Endothelial cell of umbilical vein (primary cell): Measurements from ENCODE around the gene SH3RF3. TPM values are rescaled to one million over a fixed set of nuclear protein-coding genes. Genes with fewer than 3 reads are reported as not detected.

Experiments
- BruUV-seq: library from RNA; stranded (reverse); fragments of 400-500 nt; replicated peaks from 2 replicates; lab custom pipeline; 2021; lab: Mats Ljungman, UMichigan
- CTCF ChIA-PET: fragments of 300-600, 350-600 bp; sonication (Branson Sonifier 250); formaldehyde crosslinking; loops from one replicate; lab custom pipeline; 2021; ENCODE audit warnings: antibody characterized with exemption, inconsistent platforms; lab: Charles Lee
- POLR2A ChIA-PET: fragments of 300-600, 350-600 bp; sonication (Branson Sonifier 250); formaldehyde crosslinking; loops from one replicate; lab custom pipeline; 2021; ENCODE audit warnings: antibody characterized with exemption, inconsistent platforms; lab: Charles Lee
- DNase-seq: peaks from one replicate; pipeline ENCODE4 v3.0.0-alpha.2; 2011; ENCODE audit warnings: low read depth, low spot score
- FAIRE-seq: peaks from 2 replicates; lab custom pipeline; 2011; peaks lifted over from hg19 to GRCh38; lab: Jason Lieb, UNC
- H2AFZ ChIP-seq: 2 replicates; pipeline ENCODE4 v1.6.0; 2012; ENCODE audit warnings: low read depth, low read length, control low read depth, inconsistent platforms
- H3K27ac ChIP-seq: 2 replicates; pipeline ENCODE4 v1.5.1; 2011; ENCODE audit warnings: low read depth, mild to moderate bottlenecking, control low read depth, low read length, moderate library complexity; ENCODE audit not compliant: insufficient read depth
- H3K27me3 ChIP-seq, 2 experiments: 2 replicates each; pipeline versions ENCODE4 v1.6.0 to v1.6.1; 2011; ENCODE audit warnings: low read length in 2 of 2, mixed read lengths in 1 of 2; ENCODE audit not compliant: control insufficient read depth in 2 of 2, insufficient read depth in 2 of 2
- H3K36me3 ChIP-seq, 2 experiments: 2 replicates in 1 of 2; 3 replicates in 1 of 2; pipeline ENCODE4 v1.5.1; 2011; ENCODE audit warnings: low read length in 2 of 2, mild to moderate bottlenecking in 1 of 2, moderate library complexity in 1 of 2; ENCODE audit not compliant: control insufficient read depth in 2 of 2, insufficient read depth in 2 of 2; ENCODE audit errors: extremely low read depth in 1 of 2
- H3K4me1 ChIP-seq: 3 replicates; pipeline ENCODE4 v1.5.1; 2011; ENCODE audit warnings: mild to moderate bottlenecking, low read length; ENCODE audit not compliant: control insufficient read depth, insufficient read depth; ENCODE audit errors: extremely low read depth
- H3K4me2 ChIP-seq: 2 replicates; pipeline ENCODE4 v1.6.1; 2011; ENCODE audit warnings: low read length, control low read depth, mixed read lengths; ENCODE audit not compliant: insufficient read depth
- H3K4me3 ChIP-seq, 3 experiments: fragments of 200-600 bp in 1 of 3; sonication (generic), shearing (Covaris generic) in 1 of 3; replicated peaks in 1 of 3; 2 replicates each; pipeline ENCODE4 v1.5.1; 2011 to 2016; ENCODE audit warnings: control low read depth in 3 of 3, low read length in 3 of 3, mild to moderate bottlenecking in 2 of 3, inconsistent platforms in 1 of 3, low read depth in 1 of 3, moderate library complexity in 1 of 3; ENCODE audit not compliant: insufficient read depth in 1 of 3
- H3K79me2 ChIP-seq: 2 replicates; pipeline ENCODE4 v1.6.0; 2012; ENCODE audit warnings: low read length, inconsistent platforms; ENCODE audit not compliant: control insufficient read depth, insufficient read depth
- H3K9ac ChIP-seq: replicated peaks from 2 replicates; pipeline ENCODE3; 2011; ENCODE audit warnings: low read length, control low read depth; ENCODE audit not compliant: insufficient read depth; ENCODE audit errors: extremely low read depth
- H3K9me1 ChIP-seq: replicated peaks from 3 replicates; pipeline ENCODE4 v1.6.0; 2011; ENCODE audit warnings: mild to moderate bottlenecking, low read length; ENCODE audit not compliant: control insufficient read depth, insufficient read depth; ENCODE audit errors: extremely low read depth
- H3K9me3 ChIP-seq: replicated peaks from 2 replicates; pipeline ENCODE4 v1.5.1; 2012; ENCODE audit warnings: low read length, inconsistent platforms; ENCODE audit not compliant: control insufficient read depth, insufficient read depth
- H4K20me1 ChIP-seq: replicated peaks from 2 replicates; pipeline ENCODE3; 2011; ENCODE audit warnings: mild to moderate bottlenecking, low read length; ENCODE audit not compliant: control insufficient read depth, insufficient read depth; ENCODE audit errors: extremely low read depth
- CTCF ChIP-seq, 2 donors: IDR thresholded peaks; 1 replicate in 1 of 2; 2 replicates in 1 of 2; pipeline ENCODE4 v1.5.1; 2011; ENCODE audit warnings: low read length in 2 of 2, mild to moderate bottlenecking in 2 of 2, moderate library complexity in 2 of 2, control low read depth in 1 of 2, inconsistent platforms in 1 of 2, low read depth in 1 of 2; ENCODE audit not compliant: insufficient read depth in 1 of 2; ENCODE audit errors: extremely low read depth in 1 of 2
- EZH2 ChIP-seq: IDR thresholded peaks from 2 replicates; pipeline ENCODE4 v1.6.1; 2012; ENCODE audit warnings: borderline replicate concordance, low read depth, mild to moderate bottlenecking, moderate library complexity, low read length, inconsistent platforms; ENCODE audit not compliant: severe bottlenecking
- FOS ChIP-seq: IDR thresholded peaks from 2 replicates; pipeline ENCODE4 v1.6.1; 2011; ENCODE audit warnings: mild to moderate bottlenecking, low read length, moderate library complexity, borderline replicate concordance; ENCODE audit not compliant: insufficient read depth
- GATA2 ChIP-seq: IDR thresholded peaks from 2 replicates; pipeline ENCODE4 v1.7.0; 2011; ENCODE audit warnings: low read depth, mild to moderate bottlenecking, moderate library complexity, mixed read lengths, low read length; ENCODE audit not compliant: insufficient read length, insufficient read depth
- JUN ChIP-seq: IDR thresholded peaks from 2 replicates; pipeline ENCODE4 v1.6.1; 2011; ENCODE audit warnings: borderline replicate concordance, low read depth; ENCODE audit not compliant: insufficient read length, insufficient read depth
- MAX ChIP-seq: IDR thresholded peaks from 2 replicates; pipeline ENCODE4 v1.6.1; 2011; ENCODE audit not compliant: insufficient read depth, insufficient read length
- MYC ChIP-seq: IDR thresholded peaks from one replicate; pipeline ENCODE4 v1.6.1; 2011; ENCODE audit warnings: mild to moderate bottlenecking, low read depth, low read length
- POLR2A ChIP-seq: IDR thresholded peaks from 2 replicates; pipeline ENCODE4 v1.6.1; 2012; ENCODE audit warnings: low read depth, mild to moderate bottlenecking, control low read depth, low read length
- POLR2AphosphoS5 ChIP-seq: IDR thresholded peaks from 2 replicates; pipeline ENCODE4 v1.6.1; 2012; ENCODE audit warnings: low read depth, mild to moderate bottlenecking, control low read depth, low read length, moderate library complexity; ENCODE audit not compliant: insufficient read depth
- dilution Hi-C: fragments of 300-500 bp; cut with MboI; formaldehyde crosslinking; loops from one replicate; pipeline ENCODE4 v1.15.0; 2019; ENCODE audit warnings: low sequenced_read_pairs; ENCODE audit not compliant: extremely low pct_ligation_motif_present
- intact Hi-C: fragments of 100-400 bp; cut with micrococcal nuclease; formaldehyde crosslinking; loops from one replicate; pipeline ENCODE4 v1.10.0; 2022
- polyA plus RNA-seq, 4 experiments: library from polyadenylated mRNA; depleted of rRNA in 3 of 4; stranded (reverse) in 3 of 4; unstranded in 1 of 4; fragments of >200 nt; gene quantifications; 2 replicates each; pipeline versions ENCODE4 v1.2.1 to v1.2.3, GENCODE V29; 2011 to 2012; ENCODE audit warnings: missing spikeins in 1 of 4
- total RNA-seq: library from RNA; stranded (reverse); gene quantifications from 2 replicates; pipeline ENCODE4 v1.2.3, GENCODE V29; 2021

Gene SH3RF3
- total and polyA plus RNA-seq, 2 donors (not counting 3 experiments of a cell fraction or from before 2014, with no cell fraction given), result 3.8 to 14.7 TPM

GRCh38 chr2:109423556-109424359 is 294.8 kb downstream of the SH3RF3 start:
- FAIRE-seq (no peak), DNase-seq (no peak)
- no TSS peak for BruUV-seq
- dilution Hi-C loops, result no loop called here
- intact Hi-C loops, result loop anchor here (5.0 kb wide), 1 partner anchor 89 kb away; no protein-coding TSS in a partner anchor
- Histone ChIP-seq H3K27me3 (no peaks in the 10 kb centered on the region), H3K9ac (no peak overlapping the region), H3K36me3 (no peaks in the 10 kb centered on the region), H4K20me1 (no peaks in the 10 kb centered on the region), H2AFZ (no peak overlapping the region), H3K79me2 (no peaks in the 10 kb centered on the region), H3K4me2 (no peak overlapping the region), H3K4me3 (no peak overlapping the region), H3K4me1 (peaks cover 3% of the 10 kb centered on the region), H3K9me3 (no peaks in the 10 kb centered on the region), H3K27ac (no peak overlapping the region), H3K9me1 (no peaks in the 10 kb centered on the region)
- POLR2A ChIA-PET, result no interaction called here
- CTCF ChIA-PET, result no interaction called here
- no peak for TF ChIP-seq MYC
- no peak for TF ChIP-seq POLR2A
- no peak for TF ChIP-seq CTCF (IDR thresholded peaks at IDR 0.05; ENCODE audit: extremely low read depth in 1 of 2, insufficient read depth in 1 of 2, low read depth in 1 of 2, low read length in 2 of 2)
- no peak for TF ChIP-seq POLR2AphosphoS5
- TF ChIP-seq GATA2, result no peak
- TF ChIP-seq EZH2, result no peak
- TF ChIP-seq FOS, result no peak
- TF ChIP-seq MAX, result no peak
- TF ChIP-seq JUN, result no peak
